Neuronal stem cell (in vitro differentiated cells): ENCODE results near the gene ARSJ.

Source experiments
- DNase-seq: peaks from one replicate; pipeline ENCODE4 v3.0.0-alpha.2; 2013; ENCODE audit warnings: low spot score
- H2AFZ ChIP-seq: one replicate; pipeline ENCODE4 v1.6.1; 2013; ENCODE audit warnings: mild to moderate bottlenecking, low read length, inconsistent platforms
- H2AK5ac ChIP-seq: 2 replicates; pipeline ENCODE4 v1.6.1; 2013; ENCODE audit warnings: low read depth, mild to moderate bottlenecking, inconsistent platforms, low read length, moderate library complexity, mixed read lengths
- H2BK120ac ChIP-seq: 2 replicates; pipeline ENCODE4 v1.6.1; 2013; ENCODE audit warnings: low read depth, mild to moderate bottlenecking, inconsistent platforms, low read length, moderate library complexity, mixed read lengths
- H2BK12ac ChIP-seq: one replicate; pipeline ENCODE4 v1.6.1; 2013; ENCODE audit warnings: low read length, inconsistent platforms
- H2BK15ac ChIP-seq: 2 replicates; pipeline ENCODE4 v1.6.1; 2013; ENCODE audit warnings: mild to moderate bottlenecking, low read length, inconsistent platforms, mixed read lengths
- H2BK5ac ChIP-seq: one replicate; pipeline ENCODE4 v1.6.1; 2013; ENCODE audit warnings: inconsistent platforms, mild to moderate bottlenecking, low read length, moderate library complexity
- H3K14ac ChIP-seq: one replicate; pipeline ENCODE4 v1.6.1; 2013; ENCODE audit warnings: low read length, inconsistent platforms
- H3K18ac ChIP-seq: 2 replicates; pipeline ENCODE4 v1.6.1; 2013; ENCODE audit warnings: low read length, inconsistent platforms
- H3K23ac ChIP-seq: 2 replicates; pipeline ENCODE4 v1.6.1; 2013; ENCODE audit warnings: low read depth, mild to moderate bottlenecking, mixed read lengths, low read length, inconsistent platforms; ENCODE audit not compliant: poor library complexity
- H3K27ac ChIP-seq: replicated peaks from 3 replicates; pipeline ENCODE4 v1.5.1; 2013; ENCODE audit warnings: low read length, inconsistent platforms
- H3K27me3 ChIP-seq, 3 experiments: 2 replicates each; pipeline ENCODE4 v1.6.1; 2013; ENCODE audit warnings: low read length in 3 of 3, mild to moderate bottlenecking in 2 of 3, inconsistent platforms in 1 of 3, low read depth in 1 of 3, mixed read lengths in 1 of 3, moderate library complexity in 1 of 3; ENCODE audit not compliant: control insufficient read depth in 3 of 3, insufficient read depth in 3 of 3
- H3K36me3 ChIP-seq, 2 donors: replicated peaks in 1 of 2; 2 replicates each; pipeline ENCODE4 v1.6.1; 2013; ENCODE audit warnings: low read length in 2 of 2; ENCODE audit not compliant: control insufficient read depth in 2 of 2, insufficient read depth in 2 of 2
- H3K4ac ChIP-seq: 2 replicates; pipeline ENCODE4 v1.6.1; 2013; ENCODE audit warnings: inconsistent platforms, mild to moderate bottlenecking, low read length, moderate library complexity
- H3K4me1 ChIP-seq, 2 donors: 1 replicate in 1 of 2; 2 replicates in 1 of 2; pipeline ENCODE4 v1.6.1; 2013; ENCODE audit warnings: low read length in 2 of 2, low read depth in 1 of 2; ENCODE audit not compliant: control insufficient read depth in 2 of 2, insufficient read depth in 1 of 2
- H3K4me2 ChIP-seq: one replicate; pipeline ENCODE4 v1.6.1; 2013; ENCODE audit warnings: mild to moderate bottlenecking, low read length, inconsistent platforms; ENCODE audit not compliant: insufficient read depth, poor library complexity, severe bottlenecking
- H3K4me3 ChIP-seq, 2 donors: 2 replicates each; pipeline ENCODE4 v1.5.1; 2013; ENCODE audit warnings: low read length in 2 of 2, mild to moderate bottlenecking in 2 of 2, inconsistent platforms in 1 of 2, moderate library complexity in 1 of 2
- H3K79me1 ChIP-seq: one replicate; pipeline ENCODE4 v1.6.1; 2013; ENCODE audit warnings: low read depth, mild to moderate bottlenecking, inconsistent platforms, low read length, moderate library complexity
- H3K9ac ChIP-seq: one replicate; pipeline ENCODE4 v1.6.1; 2013; ENCODE audit warnings: mild to moderate bottlenecking, low read depth, low read length, inconsistent platforms; ENCODE audit not compliant: poor library complexity
- H3K9me3 ChIP-seq, 2 donors: replicated peaks in 1 of 2; 2 replicates each; pipeline versions ENCODE3 to v1.6.1; 2013; ENCODE audit warnings: low read length in 2 of 2, mild to moderate bottlenecking in 2 of 2, inconsistent platforms in 1 of 2, low read depth in 1 of 2, mixed read lengths in 1 of 2, moderate library complexity in 1 of 2; ENCODE audit not compliant: control insufficient read depth in 2 of 2, insufficient read depth in 1 of 2
- H4K8ac ChIP-seq: one replicate; pipeline ENCODE4 v1.6.1; 2013; ENCODE audit warnings: low read depth, mild to moderate bottlenecking, inconsistent platforms, low read length, moderate library complexity
- H4K91ac ChIP-seq: one replicate; pipeline ENCODE4 v1.6.1; 2013; ENCODE audit warnings: low read length, low read depth, mild to moderate bottlenecking, inconsistent platforms; ENCODE audit not compliant: poor library complexity
- WGBS, 2 donors: extraction: QIAGEN DNeasy Blood & Tissue Kit; methylation state at CpG; one replicate each; pipeline ENCODE4 v1.1.7; 2013; ENCODE audit warnings: missing lambda C conversion rate in 2 of 2, mixed read lengths in 1 of 2; ENCODE audit not compliant: insufficient read length in 2 of 2, insufficient replicate concordance in 1 of 2; ENCODE audit errors: extremely low coverage in 2 of 2; 5-methylcytosine and 5-hydroxymethylcytosine counted together

The ARSJ gene

GRCh38 chr4:113851816-113852215, 127.6 kb downstream of the ARSJ start:
- WGBS, 2 donors, result no CpG with 5 or more reads among the region's 5 CpGs
- no peak overlapping the region for H3K4me3 ChIP-seq

More at GRCh38 chr4:113851816-113852215, 127.6 kb downstream of the ARSJ start:
- Histone ChIP-seq H3K79me1 (no peaks in the 10 kb centered on the region), H3K23ac (no peak overlapping the region), H2BK120ac (no peak overlapping the region), H3K4me1 (no peaks in the 10 kb centered on the region), H2BK5ac (no peak overlapping the region), H4K91ac (no peak overlapping the region), H2AK5ac (no peak overlapping the region), H3K9me3 (no peaks in the 10 kb centered on the region), H3K4me2 (no peak overlapping the region), H3K27me3 (no peaks in the 10 kb centered on the region), H4K8ac (no peak overlapping the region), H3K14ac (no peak overlapping the region), H3K36me3 (no peaks in the 10 kb centered on the region), H3K9ac (no peak overlapping the region), H3K18ac (no peak overlapping the region), H3K4ac (no peak overlapping the region), H2AFZ (no peak overlapping the region), H3K27ac (no peak overlapping the region), H2BK12ac (no peak overlapping the region), H2BK15ac (no peak overlapping the region)
- no peak for DNase-seq
